Renal cortex interstitium (tissue), 11 donors: Measurements from ENCODE around the gene IFI44. TPM values are rescaled to one million over a fixed set of nuclear protein-coding genes. Genes with fewer than 3 reads are reported as not detected.

ENCODE experiments used
- DNase-seq, 11 donors: peaks; one replicate each; pipeline ENCODE4 v3.0.0-alpha.2; 2013; ENCODE audit warnings: low read depth in 9 of 11, low spot score in 4 of 11; ENCODE audit errors: extremely low read depth in 1 of 11
- polyA plus RNA-seq, 3 donors: library from polyadenylated mRNA; unstranded; fragments of 120-200 nt; gene quantifications; one replicate each; pipeline ENCODE4 v1.2.1, GENCODE V29; 2013; ENCODE audit not compliant: insufficient read length in 3 of 3

Gene IFI44
- polyA plus RNA-seq, 3 donors, result 10.6 to 21.4 (median 15.3) TPM

GRCh38 chr1:78641558-78641957 lies 8.1 kb upstream of the IFI44 start:
- DNase-seq, result no peak

- DNase-seq, result no peak
Observed at GRCh38 chr1:78645723-78646122, 3.9 kb upstream of the IFI44 start.

- no peak for DNase-seq
Observed at GRCh38 chr1:78647238-78647637, 2.4 kb upstream of the IFI44 start.

- no peak for DNase-seq
Observed at GRCh38 chr1:78650114-78650660, 556 bp downstream of the IFI44 start.

- no peak for DNase-seq
Observed at GRCh38 chr1:78651241-78651640, 1.6 kb downstream of the IFI44 start.

GRCh38 chr1:78652019-78652560 lies 2.5 kb downstream of the IFI44 start:
- DNase-seq, result no peak

- DNase-seq, result no peak
Observed at GRCh38 chr1:78658901-78659300, 9.3 kb downstream of the IFI44 start.

GRCh38 chr1:78663923-78664322 lies 14.3 kb downstream of the IFI44 start:
- no peak for DNase-seq

GRCh38 chr1:78664763-78665162 lies 15.1 kb downstream of the IFI44 start:
- DNase-seq, result no peak

- no peak for DNase-seq
Observed at GRCh38 chr1:78665809-78666208, 16.2 kb downstream of the IFI44 start.

- no peak for DNase-seq
Observed at GRCh38 chr1:78667939-78668338, 18.3 kb downstream of the IFI44 start.

- DNase-seq, result no peak
Observed at GRCh38 chr1:78668427-78668826, 18.8 kb downstream of the IFI44 start.

GRCh38 chr1:78672428-78672827 lies 22.8 kb downstream of the IFI44 start:
- no peak for DNase-seq

- DNase-seq, result no peak
Observed at GRCh38 chr1:78673120-78673519, 23.5 kb downstream of the IFI44 start.

GRCh38 chr1:78676347-78676982 lies 26.8 kb downstream of the IFI44 start:
- peak; percentile 29 to 63 (median 43) for DNase-seq

GRCh38 chr1:78676993-78677392 lies 27.4 kb downstream of the IFI44 start:
- DNase-seq, result no peak

- DNase-seq, result no peak
Observed at GRCh38 chr1:78677788-78678187, 28.2 kb downstream of the IFI44 start.

GRCh38 chr1:78678324-78678723 lies 28.7 kb downstream of the IFI44 start:
- no peak for DNase-seq

GRCh38 chr1:78681265-78681664 lies 31.6 kb downstream of the IFI44 start:
- no peak for DNase-seq

- DNase-seq, result no peak
Observed at GRCh38 chr1:78682496-78682895, 32.9 kb downstream of the IFI44 start.

- no peak for DNase-seq
Observed at GRCh38 chr1:78683079-78683478, 33.4 kb downstream of the IFI44 start.
